AG04449 (cell line): ENCODE measurements around the gene HEATR3.

Source experiments
- CTCF ChIA-PET: fragments of 350-600 bp; formaldehyde crosslinking; extraction: SDS; loops from one replicate; lab custom pipeline; 2021; ENCODE audit warnings: antibody characterized with exemption; lab: Yijun Ruan, JAX
- POLR2A ChIA-PET: fragments of 400-600, 350-600 bp; formaldehyde crosslinking; extraction: SDS; loops from one replicate; lab custom pipeline; 2020; ENCODE audit warnings: antibody characterized with exemption, inconsistent platforms; lab: Yijun Ruan, JAX
- DNase-seq: peaks from one replicate; pipeline ENCODE4 v3.0.0-alpha.2; 2010; ENCODE audit warnings: low read depth, low spot score
- H3K4me3 ChIP-seq: 2 replicates; pipeline ENCODE4 v1.5.1; 2011; ENCODE audit warnings: low read depth, mild to moderate bottlenecking, control low read depth, low read length
- CTCF ChIP-seq: IDR thresholded peaks from one replicate; pipeline ENCODE4 v1.5.1; 2011; ENCODE audit warnings: mild to moderate bottlenecking, moderate library complexity, low read length, control low read depth, inconsistent platforms; ENCODE audit not compliant: insufficient read depth; ENCODE audit errors: missing control alignments

HEATR3 gene

GRCh38 chr16:50065624-50066481 lies at the start of gene HEATR3:
TSS of gene HEATR3 (plus strand) at chr16:50065970. CDS start at chr16:50066132, 162 bp downstream.
- ChIA-PET POLR2A (interaction anchor here (0.8 to 1.3 kb wide), 4 partner anchors 12 to 131 kb away, joined by 3 to 4 read pairs (median 4); partner anchors contain the start of gene CNEP1R1), CTCF (interaction anchor here (0.5 to 6.1 kb wide), 9 partner anchors 11 to 741 kb away, joined by 3 to 180 read pairs (median 33); partner anchors contain the start of gene CNEP1R1)
- H3K4me3 ChIP-seq, result peak within 1 kb of the TSS; percentile 100
- no peak for TF ChIP-seq CTCF
- DNase-seq, result peak; percentile 53

- no peak overlapping the region for H3K4me3 ChIP-seq
- ChIA-PET CTCF (no interaction called here), POLR2A (no interaction called here)
- TF ChIP-seq CTCF, result no peak
- DNase-seq, result no peak
Observed at GRCh38 chr16:50017553-50017952, 48.2 kb upstream of the HEATR3 start.

- DNase-seq, result no peak
- ChIA-PET CTCF (interaction anchor here (1.1 to 10.8 kb wide), 4 partner anchors 9 to 785 kb away, joined by 3 to 249 read pairs (median 4); no protein-coding TSS in a partner anchor), POLR2A (no interaction called here)
- no peak overlapping the region for H3K4me3 ChIP-seq
- TF ChIP-seq CTCF, result no peak
Observed at GRCh38 chr16:50021544-50021943, 44.2 kb upstream of the HEATR3 start.

- ChIA-PET POLR2A (no interaction called here), CTCF (interaction anchor here (1.0 to 10.8 kb wide), 13 partner anchors 12 to 783 kb away, joined by 3 to 249 read pairs (median 9); no protein-coding TSS in a partner anchor)
- DNase-seq, result no peak
- no peak overlapping the region for H3K4me3 ChIP-seq
- no peak for TF ChIP-seq CTCF
Observed at GRCh38 chr16:50023641-50024040, 42.1 kb upstream of the HEATR3 start.

GRCh38 chr16:50024207-50024606 lies 41.6 kb upstream of the HEATR3 start:
- DNase-seq, result no peak
- ChIA-PET CTCF (interaction anchor here (0.6 to 10.8 kb wide), 52 partner anchors 9 to 782 kb away, joined by 3 to 249 read pairs (median 6); partner anchors contain the start of genes HEATR3 and TENT4B), POLR2A (no interaction called here)
- TF ChIP-seq CTCF, result no peak
- H3K4me3 ChIP-seq, result no peak overlapping the region
